Measurements from ENCODE around the gene EXD2. TPM values are rescaled to one million over a fixed set of nuclear protein-coding genes. Genes with fewer than 3 reads are reported as not detected.

The EXD2 gene
- total and polyA plus RNA-seq, 2 experiments from 2014 or later, result 10.3 to 23.3 TPM

GRCh38 chr14:69151458-69152180 is 39.7 kb upstream of the EXD2 start:
- H3K4me1 ChIP-seq (ENCODE audit: insufficient read depth), result peaks cover 20% of the 10 kb centered on the region
- peak overlapping the region; percentile 87 for H3K27ac Mint-ChIP-seq
- TF ChIP-seq, protein P1, sequence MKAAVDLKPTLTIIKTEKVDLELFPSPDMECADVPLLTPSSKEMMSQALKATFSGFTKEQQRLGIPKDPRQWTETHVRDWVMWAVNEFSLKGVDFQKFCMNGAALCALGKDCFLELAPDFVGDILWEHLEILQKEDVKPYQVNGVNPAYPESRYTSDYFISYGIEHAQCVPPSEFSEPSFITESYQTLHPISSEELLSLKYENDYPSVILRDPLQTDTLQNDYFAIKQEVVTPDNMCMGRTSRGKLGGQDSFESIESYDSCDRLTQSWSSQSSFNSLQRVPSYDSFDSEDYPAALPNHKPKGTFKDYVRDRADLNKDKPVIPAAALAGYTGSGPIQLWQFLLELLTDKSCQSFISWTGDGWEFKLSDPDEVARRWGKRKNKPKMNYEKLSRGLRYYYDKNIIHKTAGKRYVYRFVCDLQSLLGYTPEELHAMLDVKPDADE (IDR thresholded peaks at IDR 0.05), result no peak
- TF ChIP-seq CREB1 (CRISPR knock-in tag; IDR thresholded peaks at IDR 0.05; ENCODE audit: low read depth), result peak; percentile 5; the same call in 1 of the 2 replicates
- peak; percentile 33 to 68; a peak in 3 of 4 replicates for TF ChIP-seq CTCF (conservative IDR thresholded peaks at IDR 0.05; ENCODE audit: low read depth in 2 of 2)
- H3K36me3 ChIP-seq (ENCODE audit: insufficient read depth), result no peaks in the 10 kb centered on the region
- peaks cover 7% of the 10 kb centered on the region for H3K27me3 Mint-ChIP-seq (ENCODE audit: insufficient read depth, low read depth, poor library complexity)
- H3K36me3 Mint-ChIP-seq (ENCODE audit: low read depth), result peaks cover 5% of the 10 kb centered on the region; the same call in 2 of the 3 replicates
- H3K9me3 Mint-ChIP-seq, result no peaks in the 10 kb centered on the region; the same call in 2 of the 3 replicates
- peak; percentile 89 for DNase-seq (ENCODE audit: low spot score)
- peak; percentile 82 for ATAC-seq
- H3F3A ChIP-seq (replicated peaks; ENCODE audit: low read depth), result peaks cover 6% of the 10 kb centered on the region
- peak overlapping the region; percentile 89 for H3K4me3 Mint-ChIP-seq
- H3K79me2 ChIP-seq (replicated peaks; ENCODE audit: insufficient read depth), result peaks cover 43% of the 10 kb centered on the region
- peak overlapping the region; percentile 90 for H2AFZ ChIP-seq
- peaks cover 26% of the 10 kb centered on the region for H3K4me1 Mint-ChIP-seq
- H3K9me2 ChIP-seq (ENCODE audit: insufficient read depth), result no peaks in the 10 kb centered on the region
- peak overlapping the region; percentile 96 for H3K4me3 ChIP-seq
- peak overlapping the region; percentile 99 for H3K4me2 ChIP-seq
- 0 out of 2 replicates have a peak overlapping the region, but pooled peaks have one; percentile 65 for H3K27ac ChIP-seq (ENCODE audit: low read depth)
- peaks cover 12% of the 10 kb centered on the region for H4K20me1 ChIP-seq (replicated peaks; ENCODE audit: insufficient read depth)
- peaks cover 20% of the 10 kb centered on the region for H3K27me3 ChIP-seq (ENCODE audit: insufficient read depth)

DNA sequence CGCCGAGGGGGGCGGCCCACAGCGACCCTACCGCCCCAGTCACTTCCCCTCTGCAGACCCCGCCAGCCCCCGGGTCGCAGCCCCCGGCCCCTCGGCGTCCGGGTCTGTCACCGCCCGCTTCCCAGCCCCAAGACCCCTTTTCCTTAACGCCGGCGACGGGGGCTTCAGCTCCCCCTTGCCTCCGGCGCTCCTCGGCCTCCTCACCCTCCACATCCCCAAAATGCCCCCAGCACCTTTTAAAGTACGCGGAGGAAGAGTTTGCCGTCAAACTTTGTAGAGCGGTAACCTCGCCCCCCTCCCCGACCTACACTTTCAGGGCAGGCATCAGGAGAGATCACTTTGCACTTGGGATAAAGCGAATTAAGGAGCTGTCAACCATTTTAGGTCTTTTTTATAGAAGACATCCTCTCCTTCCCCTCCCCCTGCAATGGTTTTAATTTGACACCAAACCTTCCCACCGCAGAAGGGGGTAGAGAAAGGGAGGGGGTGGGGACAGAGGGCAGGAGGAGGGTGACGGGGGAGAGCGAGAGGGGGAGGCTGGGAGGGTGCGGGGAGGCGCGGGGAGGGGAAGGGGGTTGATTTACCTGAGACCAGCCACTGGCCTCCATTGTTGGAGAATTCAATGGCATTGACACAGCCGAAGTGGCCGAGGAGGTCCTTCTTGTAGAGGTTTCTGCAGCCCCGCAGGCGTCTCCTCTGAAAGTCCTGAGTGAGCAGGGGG is 39.0 kb upstream of the EXD2 start:
- H3K27me3 Mint-ChIP-seq (ENCODE audit: insufficient read depth, low read depth, poor library complexity), result peaks cover 7% of the 10 kb centered on the region
- no peaks in the 10 kb centered on the region for H3K36me3 ChIP-seq (ENCODE audit: insufficient read depth)
- H3K79me2 ChIP-seq (replicated peaks; ENCODE audit: insufficient read depth), result peaks cover 36% of the 10 kb centered on the region
- no peaks in the 10 kb centered on the region for H3K9me2 ChIP-seq (ENCODE audit: insufficient read depth)
- DNase-seq (ENCODE audit: low spot score) (peak; percentile 70), ATAC-seq (peak; percentile 18)
- peaks cover 6% of the 10 kb centered on the region for H3F3A ChIP-seq (replicated peaks; ENCODE audit: low read depth)
- H3K4me2 ChIP-seq, result peak overlapping the region; percentile 99
- peaks cover 20% of the 10 kb centered on the region for H3K27me3 ChIP-seq (ENCODE audit: insufficient read depth)
- H3K36me3 Mint-ChIP-seq (ENCODE audit: low read depth), result peaks cover 5% of the 10 kb centered on the region; the same call in 2 of the 3 replicates
- peaks cover 26% of the 10 kb centered on the region for H3K4me1 Mint-ChIP-seq
- H3K4me1 ChIP-seq (ENCODE audit: insufficient read depth), result peaks cover 20% of the 10 kb centered on the region
- H3K27ac ChIP-seq (ENCODE audit: low read depth), result peak overlapping the region; percentile 83
- peak overlapping the region; percentile 35; the same call in 1 of the 2 replicates for H2AFZ ChIP-seq
- H3K27ac Mint-ChIP-seq, result peak overlapping the region; percentile 74; the same call in 1 of the 2 replicates
- peaks cover 12% of the 10 kb centered on the region; the same call in 1 of the 2 replicates for H4K20me1 ChIP-seq (replicated peaks; ENCODE audit: insufficient read depth)
- H3K4me3 ChIP-seq, result peak overlapping the region; percentile 96
- no peaks in the 10 kb centered on the region; the same call in 2 of the 3 replicates for H3K9me3 Mint-ChIP-seq
- H3K4me3 Mint-ChIP-seq, result peak overlapping the region; percentile 89
- TF ChIP-seq POLR2AphosphoS5 (IDR thresholded peaks at IDR 0.05; ENCODE audit: low read depth), result no peak
- no peak for TF ChIP-seq ZNF331 (CRISPR knock-in tag; IDR thresholded peaks at IDR 0.05; ENCODE audit: low read depth)
- no peak for TF ChIP-seq EZH2 (IDR thresholded peaks at IDR 0.05; ENCODE audit: low read depth, unreplicated experiment)
- TF ChIP-seq, protein P1 (IDR thresholded peaks at IDR 0.05), result no peak
- TF ChIP-seq STAT1 (IDR thresholded peaks at IDR 0.05; ENCODE audit: unreplicated experiment), result no peak
- no peak for TF ChIP-seq CREB1 (CRISPR knock-in tag; IDR thresholded peaks at IDR 0.05; ENCODE audit: low read depth)
- TF ChIP-seq, protein P2, sequence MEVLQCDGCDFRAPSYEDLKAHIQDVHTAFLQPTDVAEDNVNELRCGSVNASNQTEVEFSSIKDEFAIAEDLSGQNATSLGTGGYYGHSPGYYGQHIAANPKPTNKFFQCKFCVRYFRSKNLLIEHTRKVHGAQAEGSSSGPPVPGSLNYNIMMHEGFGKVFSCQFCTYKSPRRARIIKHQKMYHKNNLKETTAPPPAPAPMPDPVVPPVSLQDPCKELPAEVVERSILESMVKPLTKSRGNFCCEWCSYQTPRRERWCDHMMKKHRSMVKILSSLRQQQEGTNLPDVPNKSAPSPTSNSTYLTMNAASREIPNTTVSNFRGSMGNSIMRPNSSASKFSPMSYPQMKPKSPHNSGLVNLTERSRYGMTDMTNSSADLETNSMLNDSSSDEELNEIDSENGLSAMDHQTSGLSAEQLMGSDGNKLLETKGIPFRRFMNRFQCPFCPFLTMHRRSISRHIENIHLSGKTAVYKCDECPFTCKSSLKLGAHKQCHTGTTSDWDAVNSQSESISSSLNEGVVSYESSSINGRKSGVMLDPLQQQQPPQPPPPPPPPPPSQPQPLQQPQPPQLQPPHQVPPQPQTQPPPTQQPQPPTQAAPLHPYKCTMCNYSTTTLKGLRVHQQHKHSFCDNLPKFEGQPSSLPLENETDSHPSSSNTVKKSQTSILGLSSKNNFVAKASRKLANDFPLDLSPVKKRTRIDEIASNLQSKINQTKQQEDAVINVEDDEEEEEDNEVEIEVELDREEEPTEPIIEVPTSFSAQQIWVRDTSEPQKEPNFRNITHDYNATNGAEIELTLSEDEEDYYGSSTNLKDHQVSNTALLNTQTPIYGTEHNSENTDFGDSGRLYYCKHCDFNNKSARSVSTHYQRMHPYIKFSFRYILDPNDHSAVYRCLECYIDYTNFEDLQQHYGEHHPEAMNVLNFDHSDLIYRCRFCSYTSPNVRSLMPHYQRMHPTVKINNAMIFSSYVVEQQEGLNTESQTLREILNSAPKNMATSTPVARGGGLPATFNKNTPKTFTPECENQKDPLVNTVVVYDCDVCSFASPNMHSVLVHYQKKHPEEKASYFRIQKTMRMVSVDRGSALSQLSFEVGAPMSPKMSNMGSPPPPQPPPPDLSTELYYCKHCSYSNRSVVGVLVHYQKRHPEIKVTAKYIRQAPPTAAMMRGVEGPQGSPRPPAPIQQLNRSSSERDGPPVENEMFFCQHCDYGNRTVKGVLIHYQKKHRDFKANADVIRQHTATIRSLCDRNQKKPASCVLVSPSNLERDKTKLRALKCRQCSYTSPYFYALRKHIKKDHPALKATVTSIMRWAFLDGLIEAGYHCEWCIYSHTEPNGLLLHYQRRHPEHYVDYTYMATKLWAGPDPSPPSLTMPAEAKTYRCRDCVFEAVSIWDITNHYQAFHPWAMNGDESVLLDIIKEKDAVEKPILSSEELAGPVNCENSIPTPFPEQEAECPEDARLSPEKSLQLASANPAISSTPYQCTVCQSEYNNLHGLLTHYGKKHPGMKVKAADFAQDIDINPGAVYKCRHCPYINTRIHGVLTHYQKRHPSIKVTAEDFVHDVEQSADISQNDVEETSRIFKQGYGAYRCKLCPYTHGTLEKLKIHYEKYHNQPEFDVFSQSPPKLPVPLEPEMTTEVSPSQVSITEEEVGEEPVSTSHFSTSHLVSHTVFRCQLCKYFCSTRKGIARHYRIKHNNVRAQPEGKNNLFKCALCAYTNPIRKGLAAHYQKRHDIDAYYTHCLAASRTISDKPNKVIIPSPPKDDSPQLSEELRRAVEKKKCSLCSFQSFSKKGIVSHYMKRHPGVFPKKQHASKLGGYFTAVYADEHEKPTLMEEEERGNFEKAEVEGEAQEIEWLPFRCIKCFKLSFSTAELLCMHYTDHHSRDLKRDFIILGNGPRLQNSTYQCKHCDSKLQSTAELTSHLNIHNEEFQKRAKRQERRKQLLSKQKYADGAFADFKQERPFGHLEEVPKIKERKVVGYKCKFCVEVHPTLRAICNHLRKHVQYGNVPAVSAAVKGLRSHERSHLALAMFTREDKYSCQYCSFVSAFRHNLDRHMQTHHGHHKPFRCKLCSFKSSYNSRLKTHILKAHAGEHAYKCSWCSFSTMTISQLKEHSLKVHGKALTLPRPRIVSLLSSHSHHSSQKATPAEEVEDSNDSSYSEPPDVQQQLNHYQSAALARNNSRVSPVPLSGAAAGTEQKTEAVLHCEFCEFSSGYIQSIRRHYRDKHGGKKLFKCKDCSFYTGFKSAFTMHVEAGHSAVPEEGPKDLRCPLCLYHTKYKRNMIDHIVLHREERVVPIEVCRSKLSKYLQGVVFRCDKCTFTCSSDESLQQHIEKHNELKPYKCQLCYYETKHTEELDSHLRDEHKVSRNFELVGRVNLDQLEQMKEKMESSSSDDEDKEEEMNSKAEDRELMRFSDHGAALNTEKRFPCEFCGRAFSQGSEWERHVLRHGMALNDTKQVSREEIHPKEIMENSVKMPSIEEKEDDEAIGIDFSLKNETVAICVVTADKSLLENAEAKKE (CRISPR knock-in tag; IDR thresholded peaks at IDR 0.05), result no peak

All from GM23338 (cell line).